ENCODE measurements around the gene ZNF462. TPM values are rescaled to one million over a fixed set of nuclear protein-coding genes. Genes with fewer than 3 reads are reported as not detected.
A peak's percentile ranks its signal among the peaks of the same experiment; 100 is the strongest.

The ZNF462 gene
- total RNA-seq, 4 donors from 2014 or later = 17.8 to 22.3 (median 21.4) TPM

DNA sequence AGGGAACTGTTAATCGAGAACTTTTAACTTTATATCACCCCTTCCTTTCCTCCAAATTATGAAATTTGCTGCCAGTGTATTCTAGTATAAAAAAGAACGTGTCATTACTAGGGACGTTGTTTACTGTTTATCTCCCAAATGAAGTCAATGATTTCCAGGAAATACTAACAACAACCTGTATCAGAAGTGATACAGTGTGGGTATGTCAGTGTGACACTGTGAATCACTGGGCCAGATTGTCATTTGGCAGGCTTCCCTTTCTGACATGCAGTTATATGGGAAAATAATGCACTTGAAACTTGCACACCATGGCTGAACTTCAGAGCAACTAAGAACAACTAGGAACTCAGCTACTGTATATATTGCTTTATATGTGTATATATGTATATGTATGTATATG lies 12.6 kb downstream of the ZNF462 start:
- Histone ChIP-seq H3K36me3 (no peaks in the 10 kb centered on the region), H3K4me1 (peaks cover 14 to 92% (median 40%) of the 10 kb centered on the region in 3 donors), H3K27me3 (no peaks in the 10 kb centered on the region), H3K27ac (peak overlapping the region in 1 of 4 donors; percentile 17), H3K9me3 (no peaks in the 10 kb centered on the region), H3K4me3 (no peak overlapping the region)
- 42 to 51% methylated on average over 3 of the region's 3 CpGs for whole genome bisulfite sequencing, 2 donors
- TF ChIP-seq POLR2A (IDR thresholded peaks at IDR 0.05) = no peak
- TF ChIP-seq, protein P1, sequence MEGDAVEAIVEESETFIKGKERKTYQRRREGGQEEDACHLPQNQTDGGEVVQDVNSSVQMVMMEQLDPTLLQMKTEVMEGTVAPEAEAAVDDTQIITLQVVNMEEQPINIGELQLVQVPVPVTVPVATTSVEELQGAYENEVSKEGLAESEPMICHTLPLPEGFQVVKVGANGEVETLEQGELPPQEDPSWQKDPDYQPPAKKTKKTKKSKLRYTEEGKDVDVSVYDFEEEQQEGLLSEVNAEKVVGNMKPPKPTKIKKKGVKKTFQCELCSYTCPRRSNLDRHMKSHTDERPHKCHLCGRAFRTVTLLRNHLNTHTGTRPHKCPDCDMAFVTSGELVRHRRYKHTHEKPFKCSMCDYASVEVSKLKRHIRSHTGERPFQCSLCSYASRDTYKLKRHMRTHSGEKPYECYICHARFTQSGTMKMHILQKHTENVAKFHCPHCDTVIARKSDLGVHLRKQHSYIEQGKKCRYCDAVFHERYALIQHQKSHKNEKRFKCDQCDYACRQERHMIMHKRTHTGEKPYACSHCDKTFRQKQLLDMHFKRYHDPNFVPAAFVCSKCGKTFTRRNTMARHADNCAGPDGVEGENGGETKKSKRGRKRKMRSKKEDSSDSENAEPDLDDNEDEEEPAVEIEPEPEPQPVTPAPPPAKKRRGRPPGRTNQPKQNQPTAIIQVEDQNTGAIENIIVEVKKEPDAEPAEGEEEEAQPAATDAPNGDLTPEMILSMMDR (IDR thresholded peaks at IDR 0.05) = no peak
- intact Hi-C loops (cut with DNase I) = no loop called here
- no peak for DNase-seq

DNA sequence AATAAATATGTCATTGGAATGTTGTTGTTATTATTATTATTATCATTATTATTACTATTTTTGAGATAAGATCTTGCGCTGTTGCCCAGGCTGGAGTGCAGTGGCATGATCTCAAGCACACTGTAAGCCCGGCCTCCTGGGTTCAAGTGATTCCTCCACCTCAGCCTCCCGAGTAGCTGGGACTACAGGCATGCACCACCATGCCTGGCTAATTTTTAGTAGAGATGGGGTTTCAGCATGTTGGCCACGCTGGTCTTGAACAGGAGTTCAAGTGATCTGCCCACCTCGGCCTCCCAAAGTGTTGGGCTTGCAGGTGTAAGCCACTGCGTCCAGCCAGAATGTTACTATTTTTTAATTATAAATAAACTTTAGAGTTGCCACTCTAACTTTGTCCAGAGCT lies 14.4 kb downstream of the ZNF462 start:
- intact Hi-C loops (cut with DNase I) = no loop called here
- Histone ChIP-seq H3K27ac (peak overlapping the region in 2 of 4 donors; percentile 71 to 78), H3K36me3 (no peaks in the 10 kb centered on the region), H3K4me3 (no peak overlapping the region), H3K4me1 (peaks cover 7 to 91% (median 33%) of the 10 kb centered on the region in 3 donors), H3K27me3 (no peaks in the 10 kb centered on the region), H3K9me3 (no peaks in the 10 kb centered on the region)
- TF ChIP-seq, protein P1 (IDR thresholded peaks at IDR 0.05) = no peak
- TF ChIP-seq POLR2A (IDR thresholded peaks at IDR 0.05) = no peak
- 89 to 94% methylated on average over 6 of the region's 6 CpGs for WGBS, 2 donors
- no peak for DNase-seq

DNA sequence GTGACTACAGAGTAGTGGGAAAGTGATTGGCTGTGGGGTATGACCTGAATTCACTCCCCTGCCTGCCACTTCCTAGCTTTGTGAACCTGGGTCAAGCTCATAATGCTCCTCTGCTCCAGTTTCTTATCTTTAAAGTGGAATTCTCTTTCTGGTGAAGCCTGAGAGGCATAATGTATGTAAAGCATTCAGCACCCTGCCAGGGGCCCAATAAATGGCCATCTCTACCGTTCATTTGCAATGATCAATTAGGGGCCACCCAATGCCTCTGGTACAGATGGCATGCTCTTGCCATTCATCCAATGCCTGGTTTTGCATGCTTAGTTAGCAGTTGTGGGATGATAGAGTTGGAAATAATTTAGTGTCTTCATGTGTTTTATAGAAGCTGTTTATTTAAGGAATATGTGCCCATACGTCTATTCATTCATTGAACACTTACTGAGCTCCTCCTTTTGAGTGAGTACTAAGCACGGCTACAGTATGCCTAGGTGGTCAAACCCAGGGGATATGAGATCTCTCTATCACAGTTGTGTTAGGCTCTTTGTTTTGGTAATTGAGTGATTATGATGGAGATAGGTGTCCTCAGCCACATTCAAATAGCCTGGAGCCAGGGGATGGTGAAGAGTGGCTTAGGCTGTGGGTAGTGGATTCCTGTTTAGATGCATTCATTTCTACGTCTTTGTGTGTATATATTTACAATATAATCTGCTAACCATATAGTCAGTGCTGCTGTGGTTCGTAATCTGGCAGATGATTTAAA lies 15.3 kb downstream of the ZNF462 start:
- intact Hi-C loops (cut with DNase I) = no loop called here
- H3K27me3 ChIP-seq = no peaks in the 10 kb centered on the region
- H3K4me1 ChIP-seq = peaks cover 7 to 93% (median 33%) of the 10 kb centered on the region in 3 donors
- H3K27ac ChIP-seq = peak overlapping the region; percentile 71 to 83 (median 74)
- H3K4me3 ChIP-seq = no peak overlapping the region
- 50 to 60% methylated on average over 5 of the region's 5 CpGs for WGBS, 2 donors
- no peaks in the 10 kb centered on the region for H3K36me3 ChIP-seq
- TF ChIP-seq POLR2A (IDR thresholded peaks at IDR 0.05) = no peak
- TF ChIP-seq, protein P1 (IDR thresholded peaks at IDR 0.05) = no peak
- DNase-seq = no peak
- H3K9me3 ChIP-seq = no peaks in the 10 kb centered on the region

DNA sequence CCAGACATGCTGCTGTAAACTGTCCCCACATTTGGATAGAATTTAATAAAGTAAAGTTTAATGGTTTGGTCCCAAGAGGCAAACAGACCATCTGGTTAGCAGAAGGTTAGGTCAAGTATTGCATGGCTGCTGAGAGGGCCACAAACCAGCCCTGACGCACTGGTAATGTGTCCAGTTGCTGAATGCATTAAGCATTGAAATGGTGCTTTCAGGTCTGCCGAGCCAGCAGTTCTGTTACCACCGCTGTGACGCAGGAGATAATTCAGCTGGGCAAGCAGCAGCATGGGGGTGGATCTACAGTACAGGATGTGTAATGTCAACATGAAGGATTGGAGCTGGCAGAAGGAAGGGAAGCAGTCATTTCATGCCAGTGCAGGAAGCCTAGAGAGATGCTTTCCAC lies 16.0 kb downstream of the ZNF462 start:
- no peaks in the 10 kb centered on the region for H3K36me3 ChIP-seq
- H3K27me3 ChIP-seq = no peaks in the 10 kb centered on the region
- intact Hi-C loops (cut with DNase I) = no loop called here
- H3K4me3 ChIP-seq = no peak overlapping the region
- no peak for TF ChIP-seq POLR2A (IDR thresholded peaks at IDR 0.05)
- TF ChIP-seq, protein P1 (IDR thresholded peaks at IDR 0.05) = no peak
- peaks cover 7 to 95% (median 36%) of the 10 kb centered on the region in 3 donors for H3K4me1 ChIP-seq
- H3K9me3 ChIP-seq = no peaks in the 10 kb centered on the region
- WGBS, 2 donors = 7 to 22% methylated on average over 2 to 4 of the region's 4 CpGs
- no peak for DNase-seq
- peak overlapping the region; percentile 71 to 83 (median 74) for H3K27ac ChIP-seq

DNA sequence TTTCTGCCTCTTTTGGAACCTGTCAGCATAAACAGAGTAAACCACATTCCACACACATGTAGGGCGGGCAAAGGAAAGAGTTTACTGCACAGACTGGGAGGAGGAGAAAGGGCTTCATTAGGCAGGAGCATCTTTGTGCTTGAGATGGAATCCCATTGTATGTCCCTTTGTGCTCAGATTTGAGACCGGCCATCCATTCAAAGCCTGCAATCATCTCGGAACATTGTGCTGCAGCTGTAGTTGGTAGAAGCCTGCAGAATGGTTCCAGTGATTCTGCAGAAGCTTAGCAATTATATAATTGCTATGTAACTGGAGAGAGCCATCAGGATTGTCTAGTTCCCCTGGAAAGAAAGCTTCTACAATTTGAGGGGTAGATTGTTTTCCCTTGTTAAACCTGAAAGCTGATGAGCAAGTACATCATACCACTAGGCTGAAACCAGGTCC lies 16.5 kb downstream of the ZNF462 start:
- WGBS, 2 donors = 28 to 51% methylated on average over 3 of the region's 3 CpGs
- intact Hi-C loops (cut with DNase I) = no loop called here
- Histone ChIP-seq H3K9me3 (no peaks in the 10 kb centered on the region), H3K4me1 (peaks cover 7 to 95% (median 36%) of the 10 kb centered on the region in 3 donors), H3K27me3 (no peaks in the 10 kb centered on the region), H3K27ac (peak overlapping the region; percentile 8 to 83 (median 74)), H3K4me3 (no peak overlapping the region), H3K36me3 (no peaks in the 10 kb centered on the region)
- DNase-seq = no peak
- TF ChIP-seq, protein P1 (IDR thresholded peaks at IDR 0.05) = no peak
- TF ChIP-seq POLR2A (IDR thresholded peaks at IDR 0.05) = no peak
